Measurements from ENCODE around the gene PTGDS.
A peak's percentile ranks its signal among the peaks of the same experiment; 100 is the strongest.

PTGDS gene

GRCh38 chr9:136972335-136972734, 5.0 kb upstream of the PTGDS start:
- no peaks in the 10 kb centered on the region for H3K27me3 ChIP-seq (ENCODE audit: insufficient read depth, low read length)
- no peak overlapping the region for H3K9ac ChIP-seq (ENCODE audit: low read length)
- H4K12ac ChIP-seq (ENCODE audit: low read depth, low read length): peak overlapping the region; percentile 17
- peaks cover 9% of the 10 kb centered on the region for H3K79me1 ChIP-seq (ENCODE audit: low read length)
- peak overlapping the region; percentile 0 for H2BK120ac ChIP-seq (ENCODE audit: insufficient read depth, low read length, poor library complexity)
- H4K8ac ChIP-seq (ENCODE audit: low read depth, low read length): no peak overlapping the region
- H2AFZ ChIP-seq (ENCODE audit: insufficient read depth, low read length, poor library complexity): no peak overlapping the region
- peak overlapping the region; percentile 1 for H3K27ac ChIP-seq (ENCODE audit: low read depth, low read length)
- no peak overlapping the region for H3K18ac ChIP-seq (ENCODE audit: low read length)
- H2BK5ac ChIP-seq (ENCODE audit: low read depth, low read length, poor library complexity): no peak overlapping the region
- H3K9me3 ChIP-seq (ENCODE audit: insufficient read depth, low read depth, low read length): no peaks in the 10 kb centered on the region
- H2BK12ac ChIP-seq (ENCODE audit: low read length): peak overlapping the region; percentile 12
- H2AK5ac ChIP-seq (ENCODE audit: low read length): no peak overlapping the region
- H3K79me2 ChIP-seq (ENCODE audit: control insufficient read depth, insufficient read depth, low read length, poor library complexity): no peaks in the 10 kb centered on the region
- H3K4me2 ChIP-seq (ENCODE audit: low read length): no peak overlapping the region
- no peak overlapping the region for H3K14ac ChIP-seq (ENCODE audit: low read length)
- no peaks in the 10 kb centered on the region for H3K36me3 ChIP-seq (ENCODE audit: control insufficient read depth in 1 of 2, insufficient read depth in 2 of 2, low read length in 2 of 2)
- H3K23ac ChIP-seq (ENCODE audit: low read length): no peak overlapping the region
- no peak for DNase-seq
- H3K4ac ChIP-seq (ENCODE audit: low read depth, low read length): no peak overlapping the region
- no peak overlapping the region for H3K4me3 ChIP-seq (ENCODE audit: low read depth, low read length)
- H4K91ac ChIP-seq (ENCODE audit: low read depth, low read length): peak overlapping the region; percentile 69
- H3K4me1 ChIP-seq (ENCODE audit: control insufficient read depth in 1 of 2, insufficient read depth in 2 of 2, low read length in 2 of 2): no peaks in the 10 kb centered on the region
- WGBS (ENCODE audit: extremely low coverage, insufficient coverage, insufficient read length): no CpG with 5 or more reads among the region's 11 CpGs

- no peak overlapping the region for H2BK12ac ChIP-seq (ENCODE audit: low read length)
- H3K36me3 ChIP-seq (ENCODE audit: control insufficient read depth in 1 of 2, insufficient read depth in 2 of 2, low read length in 2 of 2): no peaks in the 10 kb centered on the region
- DNase-seq: no peak
- H3K4ac ChIP-seq (ENCODE audit: low read depth, low read length): no peak overlapping the region
- no peak overlapping the region for H3K4me2 ChIP-seq (ENCODE audit: low read length)
- H3K4me1 ChIP-seq (ENCODE audit: control insufficient read depth in 1 of 2, insufficient read depth in 2 of 2, low read length in 2 of 2): peaks cover 0 to under 1% of the 10 kb centered on the region in 2 experiments
- no peaks in the 10 kb centered on the region for H3K79me2 ChIP-seq (ENCODE audit: control insufficient read depth, insufficient read depth, low read length, poor library complexity)
- H3K23ac ChIP-seq (ENCODE audit: low read length): no peak overlapping the region
- H3K4me3 ChIP-seq (ENCODE audit: low read depth, low read length): no peak overlapping the region
- WGBS (ENCODE audit: extremely low coverage, insufficient coverage, insufficient read length): no CpG with 5 or more reads among the region's 13 CpGs
- H3K27ac ChIP-seq (ENCODE audit: low read depth, low read length): no peak overlapping the region
- no peaks in the 10 kb centered on the region for H3K27me3 ChIP-seq (ENCODE audit: insufficient read depth, low read length)
- no peak overlapping the region for H3K18ac ChIP-seq (ENCODE audit: low read length)
- no peak overlapping the region for H2AFZ ChIP-seq (ENCODE audit: insufficient read depth, low read length, poor library complexity)
- peak overlapping the region; percentile 69 for H4K91ac ChIP-seq (ENCODE audit: low read depth, low read length)
- H4K8ac ChIP-seq (ENCODE audit: low read depth, low read length): no peak overlapping the region
- no peak overlapping the region for H2BK5ac ChIP-seq (ENCODE audit: low read depth, low read length, poor library complexity)
- no peak overlapping the region for H2BK120ac ChIP-seq (ENCODE audit: insufficient read depth, low read length, poor library complexity)
- H3K9ac ChIP-seq (ENCODE audit: low read length): no peak overlapping the region
- peaks cover under 1% of the 10 kb centered on the region for H3K9me3 ChIP-seq (ENCODE audit: insufficient read depth, low read depth, low read length)
- H2AK5ac ChIP-seq (ENCODE audit: low read length): no peak overlapping the region
- H3K79me1 ChIP-seq (ENCODE audit: low read length): peaks cover 9% of the 10 kb centered on the region
- H4K12ac ChIP-seq (ENCODE audit: low read depth, low read length): no peak overlapping the region
- H3K14ac ChIP-seq (ENCODE audit: low read length): no peak overlapping the region
Observed at GRCh38 chr9:136972743-136973142, 4.6 kb upstream of the PTGDS start.

- Histone ChIP-seq H4K8ac (ENCODE audit: low read depth, low read length) (no peak overlapping the region), H2AK5ac (ENCODE audit: low read length) (peak overlapping the region; percentile 43), H3K4me1 (ENCODE audit: control insufficient read depth in 1 of 2, insufficient read depth in 2 of 2, low read length in 2 of 2) (peaks cover 0 to 2% of the 10 kb centered on the region in 2 experiments), H3K79me2 (ENCODE audit: control insufficient read depth, insufficient read depth, low read length, poor library complexity) (no peaks in the 10 kb centered on the region), H4K12ac (ENCODE audit: low read depth, low read length) (no peak overlapping the region), H3K23ac (ENCODE audit: low read length) (no peak overlapping the region), H2AFZ (ENCODE audit: insufficient read depth, low read length, poor library complexity) (no peak overlapping the region), H2BK120ac (ENCODE audit: insufficient read depth, low read length, poor library complexity) (no peak overlapping the region), H3K18ac (ENCODE audit: low read length) (no peak overlapping the region), H2BK12ac (ENCODE audit: low read length) (no peak overlapping the region), H3K4me3 (ENCODE audit: low read depth, low read length) (no peak overlapping the region), H3K9me3 (ENCODE audit: insufficient read depth, low read depth, low read length) (peaks cover 2% of the 10 kb centered on the region), H4K91ac (ENCODE audit: low read depth, low read length) (no peak overlapping the region), H2BK5ac (ENCODE audit: low read depth, low read length, poor library complexity) (no peak overlapping the region), H3K4me2 (ENCODE audit: low read length) (no peak overlapping the region), H3K27me3 (ENCODE audit: insufficient read depth, low read length) (no peaks in the 10 kb centered on the region), H3K79me1 (ENCODE audit: low read length) (peaks cover 9% of the 10 kb centered on the region), H3K9ac (ENCODE audit: low read length) (no peak overlapping the region), H3K36me3 (ENCODE audit: control insufficient read depth in 1 of 2, insufficient read depth in 2 of 2, low read length in 2 of 2) (no peaks in the 10 kb centered on the region), H3K14ac (ENCODE audit: low read length) (no peak overlapping the region), H3K27ac (ENCODE audit: low read depth, low read length) (no peak overlapping the region), H3K4ac (ENCODE audit: low read depth, low read length) (no peak overlapping the region)
- no peak for DNase-seq
- WGBS (ENCODE audit: extremely low coverage, insufficient coverage, insufficient read length): no CpG with 5 or more reads among the region's 29 CpGs
Observed at GRCh38 chr9:136973618-136974617, 3.4 kb upstream of the PTGDS start.

- H3K9ac ChIP-seq (ENCODE audit: low read length): no peak overlapping the region
- H3K27me3 ChIP-seq (ENCODE audit: insufficient read depth, low read length): no peaks in the 10 kb centered on the region
- H3K36me3 ChIP-seq (ENCODE audit: control insufficient read depth in 1 of 2, insufficient read depth in 2 of 2, low read length in 2 of 2): no peaks in the 10 kb centered on the region
- H3K79me2 ChIP-seq (ENCODE audit: control insufficient read depth, insufficient read depth, low read length, poor library complexity): no peaks in the 10 kb centered on the region
- no CpG with 5 or more reads among the region's 15 CpGs for WGBS (ENCODE audit: extremely low coverage, insufficient coverage, insufficient read length)
- H3K27ac ChIP-seq (ENCODE audit: low read depth, low read length): no peak overlapping the region
- peaks cover 2% of the 10 kb centered on the region for H3K9me3 ChIP-seq (ENCODE audit: insufficient read depth, low read depth, low read length)
- no peak overlapping the region for H3K23ac ChIP-seq (ENCODE audit: low read length)
- no peak overlapping the region for H3K4ac ChIP-seq (ENCODE audit: low read depth, low read length)
- no peak overlapping the region for H3K4me2 ChIP-seq (ENCODE audit: low read length)
- no peak overlapping the region for H2BK120ac ChIP-seq (ENCODE audit: insufficient read depth, low read length, poor library complexity)
- no peak overlapping the region for H3K18ac ChIP-seq (ENCODE audit: low read length)
- no peak for DNase-seq
- no peak overlapping the region for H3K14ac ChIP-seq (ENCODE audit: low read length)
- no peak overlapping the region for H2BK12ac ChIP-seq (ENCODE audit: low read length)
- H2AK5ac ChIP-seq (ENCODE audit: low read length): no peak overlapping the region
- H3K4me3 ChIP-seq (ENCODE audit: low read depth, low read length): no peak overlapping the region
- H4K91ac ChIP-seq (ENCODE audit: low read depth, low read length): no peak overlapping the region
- H4K12ac ChIP-seq (ENCODE audit: low read depth, low read length): no peak overlapping the region
- H4K8ac ChIP-seq (ENCODE audit: low read depth, low read length): no peak overlapping the region
- no peak overlapping the region for H2BK5ac ChIP-seq (ENCODE audit: low read depth, low read length, poor library complexity)
- no peak overlapping the region for H2AFZ ChIP-seq (ENCODE audit: insufficient read depth, low read length, poor library complexity)
- H3K79me1 ChIP-seq (ENCODE audit: low read length): peaks cover 9% of the 10 kb centered on the region
- peaks cover 0 to 2% of the 10 kb centered on the region in 2 experiments for H3K4me1 ChIP-seq (ENCODE audit: control insufficient read depth in 1 of 2, insufficient read depth in 2 of 2, low read length in 2 of 2)
Observed at GRCh38 chr9:136974817-136975535, 2.3 kb upstream of the PTGDS start.
